SU-DHL-6 (cell line): Measurements from ENCODE around the gene THEM4.

Experiments
- H2AFZ ChIP-seq: fragments of 200-600 bp; sonication (generic); 2 replicates; pipeline ENCODE4 v1.6.1; 2014; ENCODE audit warnings: low read depth, mild to moderate bottlenecking, moderate library complexity, mixed read lengths, antibody characterized with exemption, low read length; ENCODE audit not compliant: severe bottlenecking
- H3F3A ChIP-seq: fragments of 200-600 bp; shearing (Covaris generic); 2 replicates; pipeline ENCODE4 v1.6.0; 2016; ENCODE audit warnings: antibody characterized with exemption, mild to moderate bottlenecking; ENCODE audit not compliant: insufficient read depth
- H3K27ac ChIP-seq: fragments of 200-600 bp; sonication (generic); 2 replicates; pipeline ENCODE4 v1.5.1; 2016; ENCODE audit warnings: low read depth, mild to moderate bottlenecking, low read length, moderate library complexity, mixed read lengths
- H3K27me3 ChIP-seq: fragments of 200-600 bp; sonication (generic), shearing (Covaris generic); 2 replicates; pipeline ENCODE4 v1.6.0; 2014; ENCODE audit warnings: mild to moderate bottlenecking, low read length
- H3K36me3 ChIP-seq: fragments of 200-600 bp; sonication (generic); 2 replicates; pipeline ENCODE4 v1.6.1; 2014; ENCODE audit warnings: mild to moderate bottlenecking, low read length, mixed read lengths
- H3K4me2 ChIP-seq: fragments of 300-600, 200-600 bp; shearing (Covaris generic), sonication (generic); 2 replicates; pipeline ENCODE4 v1.6.0; 2014; ENCODE audit warnings: low read length, low read depth, mild to moderate bottlenecking; ENCODE audit not compliant: poor library complexity, severe bottlenecking
- H3K4me3 ChIP-seq: fragments of 200-600 bp; sonication (generic); 2 replicates; pipeline ENCODE4 v1.5.1; 2014; ENCODE audit warnings: antibody characterized with exemption, low read length, mild to moderate bottlenecking, mixed read lengths; ENCODE audit not compliant: insufficient read depth, poor library complexity, severe bottlenecking
- H3K79me2 ChIP-seq: fragments of 200-600 bp; sonication (generic); 2 replicates; pipeline ENCODE4 v1.6.1; 2014; ENCODE audit warnings: mild to moderate bottlenecking, low read length, moderate library complexity; ENCODE audit not compliant: insufficient read depth
- H3K9ac ChIP-seq: fragments of 200-600 bp; sonication (generic); 2 replicates; pipeline ENCODE4 v1.7.0; 2014; ENCODE audit warnings: mild to moderate bottlenecking, low read length
- H3K9me2 ChIP-seq: fragments of 200-600 bp; sonication (generic); replicated peaks from 2 replicates; pipeline ENCODE4 v1.6.1; 2014; ENCODE audit warnings: low read length; ENCODE audit not compliant: insufficient read depth
- H3K9me3 ChIP-seq: fragments of 200-600 bp; sonication (generic); 2 replicates; pipeline ENCODE4 v1.6.1; 2014; ENCODE audit warnings: low read length, mixed read lengths; ENCODE audit not compliant: insufficient read depth
- H4K20me1 ChIP-seq: fragments of 200-600 bp; sonication (generic); 2 replicates; pipeline ENCODE4 v1.6.1; 2014; ENCODE audit warnings: low read depth, mild to moderate bottlenecking, antibody characterized with exemption, low read length, moderate library complexity, mixed read lengths
- CTCF ChIP-seq: fragments of 200-600 bp; sonication (generic); IDR thresholded peaks from one replicate; pipeline ENCODE4 v1.5.1; 2017; ENCODE audit warnings: antibody characterized with exemption, mild to moderate bottlenecking, low read length, moderate library complexity; ENCODE audit not compliant: insufficient read depth, poor library complexity, severe bottlenecking
- EZH2phosphoT487 ChIP-seq: fragments of 200-600 bp; sonication (generic), shearing (Covaris generic); conservative IDR thresholded peaks from 2 replicates; pipeline ENCODE4 v1.6.1; 2018; ENCODE audit warnings: mild to moderate bottlenecking, antibody characterized with exemption, low read length, moderate library complexity, mixed read lengths

The THEM4 gene

GRCh38 chr1:151839082-151839412, 70.3 kb downstream of the THEM4 start:
- no peak for TF ChIP-seq EZH2phosphoT487
- TF ChIP-seq CTCF = no peak
- H3K9ac ChIP-seq = no peak overlapping the region
- H3F3A ChIP-seq = no peaks in the 10 kb centered on the region
- H2AFZ ChIP-seq = no peak overlapping the region
- no peak overlapping the region for H3K4me2 ChIP-seq
- H3K4me3 ChIP-seq = no peak overlapping the region
- no peaks in the 10 kb centered on the region for H3K9me3 ChIP-seq
- H3K9me2 ChIP-seq = no peaks in the 10 kb centered on the region
- no peaks in the 10 kb centered on the region for H3K79me2 ChIP-seq
- H3K36me3 ChIP-seq = no peaks in the 10 kb centered on the region
- no peaks in the 10 kb centered on the region for H3K27me3 ChIP-seq
- H4K20me1 ChIP-seq = no peaks in the 10 kb centered on the region
- H3K27ac ChIP-seq = no peak overlapping the region

- Histone ChIP-seq H3K79me2 (no peaks in the 10 kb centered on the region), H3K27me3 (no peaks in the 10 kb centered on the region), H3K4me3 (no peak overlapping the region), H4K20me1 (no peaks in the 10 kb centered on the region), H3F3A (no peaks in the 10 kb centered on the region), H2AFZ (no peak overlapping the region), H3K9me3 (no peaks in the 10 kb centered on the region), H3K27ac (no peak overlapping the region), H3K9ac (no peak overlapping the region), H3K9me2 (no peaks in the 10 kb centered on the region), H3K4me2 (no peak overlapping the region), H3K36me3 (no peaks in the 10 kb centered on the region)
- TF ChIP-seq CTCF (no peak), EZH2phosphoT487 (0 out of 2 replicates have a peak, but pooled peaks have one; percentile 72)
Observed at GRCh38 chr1:151838222-151839081, 70.9 kb downstream of the THEM4 start.

- Histone ChIP-seq H3K9me3 (no peaks in the 10 kb centered on the region), H3K9me2 (no peaks in the 10 kb centered on the region), H3K79me2 (no peaks in the 10 kb centered on the region), H3K9ac (no peak overlapping the region), H3K27me3 (no peaks in the 10 kb centered on the region), H2AFZ (no peak overlapping the region), H4K20me1 (no peaks in the 10 kb centered on the region), H3K4me3 (no peak overlapping the region), H3K36me3 (no peaks in the 10 kb centered on the region), H3K4me2 (no peak overlapping the region), H3F3A (no peaks in the 10 kb centered on the region), H3K27ac (no peak overlapping the region)
- no peak for TF ChIP-seq EZH2phosphoT487
- TF ChIP-seq CTCF = no peak
Observed at GRCh38 chr1:151837884-151838221, 71.5 kb downstream of the THEM4 start.
